Fibroblast of skin of scalp (primary cell): ENCODE data around the gene OR5V1. TPM values are rescaled to one million over a fixed set of nuclear protein-coding genes. Genes with fewer than 3 reads are reported as not detected.
"Not testable (repeated sequence)": the region's sequence is repeated elsewhere in the genome, so short reads cannot be mapped to it uniquely, and the experiment has no call there.

ENCODE experiments used
- DNase-seq: peaks from one replicate; pipeline ENCODE4 v3.0.0-alpha.2; 2013
- polyA plus RNA-seq, 2 experiments: library from polyadenylated mRNA; unstranded; fragments of 120-200 nt; gene quantifications; one replicate each; pipeline ENCODE4 v1.2.1, GENCODE V29; 2013; ENCODE audit not compliant: insufficient read length in 2 of 2

The OR5V1 gene
- not detected for polyA plus RNA-seq (2013, experiment 1 of 2; ENCODE audit: insufficient read length)
- not detected for polyA plus RNA-seq (2013, experiment 2 of 2; ENCODE audit: insufficient read length)

- no peak for DNase-seq
Measured at GRCh38 chr6:29368765-29369164, at the start of gene OR5V1. TSS of gene OR5V1 (minus strand) at chr6:29368865. CDS start at chr6:29356195, 12,670 bp downstream.

DNA sequence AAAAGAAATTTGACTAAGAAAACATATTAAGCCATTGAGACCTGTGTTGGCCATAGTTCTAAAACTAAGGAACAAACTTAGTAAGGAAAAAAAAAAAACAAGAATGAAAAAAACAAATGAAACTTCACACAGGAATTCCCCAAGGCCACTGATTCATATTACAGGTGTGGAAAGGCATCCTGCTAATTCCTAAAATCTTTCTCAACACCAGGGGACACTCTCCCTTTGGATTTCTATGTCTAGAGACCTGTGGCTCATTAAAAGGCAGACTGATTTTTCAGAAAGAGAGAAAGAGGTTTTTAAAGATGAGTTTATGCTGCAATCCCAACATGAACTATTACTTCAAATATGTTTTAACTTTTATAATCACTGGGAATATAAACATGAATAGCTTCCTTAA, 45.9 kb upstream of the OR5V1 start, which contains the start of gene OR12D1:
TSS of gene OR12D1 (plus strand) at position 341 of the 400 bp plus-strand sequence.
- no peak for DNase-seq

DNA sequence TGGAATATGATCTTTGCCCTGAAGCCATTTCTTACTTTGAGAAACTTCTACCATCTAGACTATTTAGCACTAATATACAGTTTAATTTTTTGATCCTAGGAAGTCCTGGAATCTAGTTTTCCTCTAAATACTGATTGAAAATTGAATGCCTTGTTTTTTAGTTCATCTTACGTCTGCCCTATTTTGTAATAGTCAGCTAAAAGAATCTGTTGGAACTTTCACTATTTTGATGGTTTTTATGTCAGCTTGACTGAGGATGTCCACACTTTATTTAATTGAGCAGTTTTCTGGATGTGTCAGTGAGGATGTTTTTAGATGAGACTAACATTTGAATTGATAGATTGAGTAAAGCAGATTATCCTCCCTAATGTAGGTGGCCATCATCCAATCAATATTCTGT, 35.1 kb upstream of the OR5V1 start:
- DNase-seq: no peak

GRCh38 chr6:29399525-29399924, 30.9 kb upstream of the OR5V1 start:
- no peak for DNase-seq

DNA sequence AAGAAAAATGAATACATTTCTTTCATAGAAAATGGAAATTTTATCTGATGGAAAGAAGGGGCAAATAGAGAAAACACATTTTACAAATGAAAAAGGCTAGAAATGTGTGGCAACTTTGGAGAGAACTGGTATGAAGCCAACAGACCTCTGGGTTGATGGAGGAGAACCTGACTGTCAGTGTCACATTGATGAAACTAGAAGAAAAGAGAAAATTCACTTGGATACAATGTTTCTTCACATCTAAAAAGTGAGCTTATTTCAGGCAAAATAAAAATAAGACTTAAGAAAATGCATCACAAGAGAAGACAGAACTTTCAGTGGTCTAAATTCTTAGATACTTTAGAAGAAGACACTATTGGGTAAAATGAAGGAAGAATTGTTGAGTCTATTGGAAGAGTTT, 26.7 kb upstream of the OR5V1 start, which contains the start of gene OR12D2:
TSS of gene OR12D2 (plus strand) at position 301 of the 400 bp plus-strand sequence. CDS start 1,069 bp downstream, outside the sequence.
- DNase-seq: no peak

GRCh38 chr6:29388533-29388932, 19.9 kb upstream of the OR5V1 start:
- DNase-seq: no peak

- no peak for DNase-seq
Measured at GRCh38 chr6:29376003-29376402, 7.3 kb upstream of the OR5V1 start.

DNA sequence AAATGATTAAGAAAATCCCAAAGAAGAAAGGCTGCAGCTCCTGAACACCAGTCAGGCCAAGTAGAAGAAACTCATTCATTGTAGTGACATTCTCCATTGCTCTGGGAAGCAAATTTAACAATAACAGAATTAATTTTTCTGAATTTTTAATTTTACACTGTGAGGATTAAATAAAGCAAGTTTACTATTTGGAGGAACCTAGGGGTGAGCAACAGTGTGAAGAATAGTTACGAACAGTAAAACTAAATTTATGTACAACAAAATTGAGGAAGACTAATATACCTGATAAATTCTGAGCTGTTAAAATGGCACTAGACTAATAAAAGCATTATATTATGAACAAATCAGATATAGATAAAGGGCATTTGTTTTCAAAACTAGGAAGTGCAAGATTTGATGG, 6.5 kb upstream of the OR5V1 start, which contains the start of gene OR12D3:
TSS of gene OR12D3 (minus strand) at position 101 of the 400 bp plus-strand sequence. CDS start at position 97, 4 bp downstream.
- DNase-seq: no peak

DNA sequence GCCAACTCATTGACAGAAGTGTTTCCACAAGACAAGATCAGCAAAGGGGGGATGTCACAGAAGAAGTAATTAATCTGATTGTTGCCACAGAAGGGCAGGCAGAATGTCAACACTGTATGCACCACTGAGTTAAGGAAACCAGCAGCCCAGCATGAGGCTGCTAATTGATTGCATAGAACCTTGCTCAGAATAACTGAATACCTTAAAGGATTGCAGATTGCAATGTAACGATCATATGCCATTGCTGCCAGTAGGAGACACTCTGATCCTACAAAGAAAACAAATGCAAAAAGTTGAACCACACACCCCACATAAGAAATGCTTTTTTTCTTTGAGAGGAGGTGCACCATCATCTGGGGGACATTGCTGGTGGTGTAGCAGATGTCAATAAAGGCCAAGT, 13.1 kb downstream of the OR5V1 start:
- DNase-seq: no peak

GRCh38 chr6:29354980-29355379, 13.7 kb downstream of the OR5V1 start:
- no peak for DNase-seq

DNA sequence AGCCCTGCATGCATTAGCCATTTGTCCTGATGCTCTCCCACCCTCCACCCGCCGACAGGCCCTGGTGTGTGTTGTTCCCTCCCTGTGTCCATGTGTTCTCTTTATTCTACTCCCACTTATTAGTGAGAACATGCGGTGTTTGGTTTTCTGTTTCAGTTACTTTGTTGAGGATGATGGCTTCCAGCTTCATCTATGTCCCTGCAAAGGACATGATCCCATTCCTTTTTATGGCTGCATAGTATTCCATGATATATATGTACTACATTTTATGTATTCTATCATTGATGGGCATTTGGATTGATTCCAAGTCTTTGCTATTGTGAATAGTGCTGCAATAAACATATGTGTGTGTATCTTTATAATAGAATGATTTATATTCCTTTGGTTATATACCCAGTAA, 19.3 kb downstream of the OR5V1 start:
- DNase-seq: not testable (repeated sequence)

DNA sequence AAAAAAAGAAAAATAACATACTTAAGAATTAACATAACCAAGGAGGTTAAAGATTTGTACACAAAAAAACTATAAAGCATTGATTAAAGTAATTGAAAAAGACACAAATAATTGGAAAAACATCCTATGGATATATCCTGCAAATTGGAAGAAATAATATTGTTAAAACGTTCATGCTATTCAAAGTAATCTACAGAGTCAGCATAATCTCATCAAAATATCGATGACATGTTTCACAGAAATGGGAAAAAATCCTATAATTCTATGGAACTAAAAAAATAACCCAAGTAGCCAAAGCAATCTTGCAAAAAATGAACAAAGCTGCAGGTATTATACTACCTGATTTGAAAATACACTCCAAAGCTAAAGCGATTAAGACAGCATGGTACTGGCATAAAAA, 23.3 kb downstream of the OR5V1 start:
- DNase-seq: no peak

DNA sequence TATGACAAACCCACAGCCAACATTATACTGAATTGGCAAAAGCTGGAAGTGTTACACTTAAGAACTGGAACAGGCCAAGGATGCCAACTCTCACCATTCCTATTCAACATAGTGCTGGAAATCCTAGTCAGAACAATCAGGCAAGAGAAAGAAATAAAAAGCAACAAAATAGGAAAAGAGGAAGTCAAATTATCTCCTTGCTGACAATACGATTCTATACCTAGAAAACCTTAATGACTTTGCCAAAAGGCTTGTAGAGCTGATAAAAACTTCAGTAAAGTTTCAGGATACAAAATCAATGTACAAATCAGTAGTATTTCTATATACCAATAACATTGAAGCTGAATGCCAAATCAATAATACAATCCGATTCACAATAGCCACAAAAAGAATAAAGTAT, 32.4 kb downstream of the OR5V1 start:
- DNase-seq: no peak

GRCh38 chr6:29332676-29333075, 36.0 kb downstream of the OR5V1 start:
- DNase-seq: no peak

DNA sequence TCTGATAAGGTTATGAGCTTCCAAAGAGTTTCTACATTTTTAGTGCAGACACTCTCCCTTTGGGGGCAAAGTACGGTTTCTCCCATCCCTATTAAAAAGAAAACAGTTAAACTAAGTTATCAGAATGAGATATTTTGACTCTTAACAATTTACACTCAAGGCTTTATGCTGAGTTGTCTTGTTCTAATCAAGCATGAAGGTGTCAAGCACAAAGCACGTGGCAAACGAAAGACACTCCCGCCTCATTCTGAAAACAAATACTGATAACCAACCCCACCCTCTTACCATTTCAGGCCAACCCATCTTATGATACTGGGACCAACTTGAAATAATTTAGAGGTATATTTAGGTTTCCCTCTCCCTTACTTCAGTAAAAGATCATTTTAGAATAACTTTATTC, 42.9 kb downstream of the OR5V1 start:
- no peak for DNase-seq

GRCh38 chr6:29323332-29323731, 45.3 kb downstream of the OR5V1 start:
- DNase-seq: not testable (repeated sequence)

GRCh38 chr6:29319931-29320330, 48.7 kb downstream of the OR5V1 start:
- no peak for DNase-seq
